H1 (cell line): ENCODE measurements around the gene RABL3. TPM values are rescaled to one million over a fixed set of nuclear protein-coding genes. Genes with fewer than 3 reads are reported as not detected.

ENCODE experiments used
- CTCF ChIA-PET: fragments of 300-600 bp; sonication (Branson Sonifier 250); formaldehyde crosslinking; loops from one replicate; lab custom pipeline; 2021; ENCODE audit not compliant: partially characterized antibody; lab: Charles Lee
- POLR2A ChIA-PET: fragments of 300-600 bp; sonication (Branson Sonifier 250); formaldehyde crosslinking; loops from one replicate; lab custom pipeline; 2021; ENCODE audit warnings: inconsistent platforms; ENCODE audit not compliant: partially characterized antibody; lab: Charles Lee
- DNase-seq, 2 experiments: peaks; one replicate each; pipeline versions ENCODE4 v3.0.0 to v3.0.0-alpha.2; 2010 to 2022; ENCODE audit warnings: low spot score in 2 of 2, low read depth in 1 of 2, mixed read lengths in 1 of 2
- FAIRE-seq: peaks from 2 replicates; lab custom pipeline; 2011; peaks lifted over from hg19 to GRCh38; lab: Jason Lieb, UNC
- H2AFZ ChIP-seq: 2 replicates; pipeline ENCODE4 v1.8.1; 2012; ENCODE audit warnings: low read length, inconsistent platforms
- H2AK5ac ChIP-seq: 2 replicates; pipeline ENCODE4 v1.6.1; 2013; ENCODE audit warnings: low read depth, low read length
- H2BK120ac ChIP-seq: replicated peaks from 2 replicates; pipeline ENCODE3; 2013; ENCODE audit warnings: low read depth, low read length, inconsistent platforms
- H2BK12ac ChIP-seq: 2 replicates; pipeline ENCODE4 v1.6.1; 2013; ENCODE audit warnings: low read depth, low read length
- H2BK15ac ChIP-seq: 2 replicates; pipeline ENCODE4 v1.6.1; 2013; ENCODE audit warnings: low read length
- H2BK20ac ChIP-seq: 2 replicates; pipeline ENCODE4 v1.6.1; 2013; ENCODE audit warnings: low read length
- H2BK5ac ChIP-seq: 2 replicates; pipeline ENCODE4 v1.6.1; 2013; ENCODE audit warnings: low read depth, low read length
- H3K14ac ChIP-seq: 2 replicates; pipeline ENCODE4 v1.6.1; 2013; ENCODE audit warnings: inconsistent platforms; ENCODE audit not compliant: insufficient read length
- H3K18ac ChIP-seq: 2 replicates; pipeline ENCODE4 v1.6.1; 2013; ENCODE audit warnings: low read length; ENCODE audit errors: extremely low read depth
- H3K23ac ChIP-seq: 2 replicates; pipeline ENCODE4 v1.6.1; 2013; ENCODE audit warnings: inconsistent platforms; ENCODE audit not compliant: insufficient read length
- H3K23me2 ChIP-seq: 2 replicates; pipeline ENCODE4 v1.6.1; 2013; ENCODE audit warnings: low read depth, low read length
- H3K27ac ChIP-seq: 2 replicates; pipeline ENCODE4 v1.6.1; 2011; ENCODE audit warnings: low read depth, low read length, inconsistent platforms
- H3K27me3 ChIP-seq, 4 experiments: replicated peaks in 1 of 4; 1 replicate in 1 of 4; 2 replicates in 3 of 4; pipeline versions ENCODE4 v1.6.1 to v1.8.1; 2011 to 2013; ENCODE audit warnings: low read length in 3 of 4, mild to moderate bottlenecking in 3 of 4, inconsistent platforms in 2 of 4, mixed read lengths in 2 of 4, moderate library complexity in 1 of 4; ENCODE audit not compliant: control insufficient read depth in 3 of 4, insufficient read depth in 3 of 4; ENCODE audit errors: extremely low read depth in 1 of 4
- H3K36me3 ChIP-seq, 4 experiments: 2 replicates each; pipeline versions ENCODE4 v1.6.1 to v1.8.1; 2011 to 2013; ENCODE audit warnings: mild to moderate bottlenecking in 4 of 4, low read length in 3 of 4, moderate library complexity in 2 of 4, control low read depth in 1 of 4, inconsistent platforms in 1 of 4; ENCODE audit not compliant: insufficient read depth in 4 of 4, control insufficient read depth in 2 of 4
- H3K4ac ChIP-seq: replicated peaks from 2 replicates; pipeline ENCODE3; 2013; ENCODE audit warnings: low read length, low read depth, mixed read lengths, inconsistent platforms; ENCODE audit not compliant: insufficient read length
- H3K4me1 ChIP-seq, 4 experiments: replicated peaks in 1 of 4; 1 replicate in 1 of 4; 2 replicates in 3 of 4; pipeline versions ENCODE4 v1.6.1 to v1.8.1; 2011 to 2013; ENCODE audit warnings: low read length in 3 of 4, inconsistent platforms in 2 of 4, mixed read lengths in 1 of 4; ENCODE audit not compliant: insufficient read depth in 4 of 4, control insufficient read depth in 3 of 4
- H3K4me2 ChIP-seq, 2 experiments: 2 replicates each; pipeline versions ENCODE4 v1.6.1 to v1.8.1; 2011 to 2013; ENCODE audit warnings: low read depth in 2 of 2, low read length in 2 of 2, control low read depth in 1 of 2, inconsistent platforms in 1 of 2, mild to moderate bottlenecking in 1 of 2; ENCODE audit not compliant: insufficient read depth in 1 of 2
- H3K4me3 ChIP-seq, 4 experiments: fragments of 200-600, 300-600 bp in 1 of 4; sonication (generic), shearing (Covaris generic), sonication (Bioruptor Twin) in 1 of 4; 2 replicates each; pipeline versions ENCODE4 v1.5.1 to v1.8.1; 2011 to 2016; ENCODE audit warnings: low read length in 4 of 4, low read depth in 3 of 4, control low read depth in 2 of 4, inconsistent platforms in 2 of 4, mild to moderate bottlenecking in 2 of 4, mixed read lengths in 1 of 4, moderate library complexity in 1 of 4; ENCODE audit not compliant: insufficient read depth in 2 of 4; ENCODE audit errors: extremely low read depth in 1 of 4
- H3K56ac ChIP-seq: replicated peaks from 2 replicates; pipeline ENCODE3; 2013; ENCODE audit warnings: low read depth, mild to moderate bottlenecking, mixed read lengths, low read length, inconsistent platforms; ENCODE audit not compliant: insufficient read length
- H3K79me1 ChIP-seq: 2 replicates; pipeline ENCODE4 v1.6.1; 2013; ENCODE audit warnings: low read depth, low read length, control low read depth
- H3K79me2 ChIP-seq, 2 experiments: 2 replicates each; pipeline versions ENCODE4 v1.6.1 to v1.8.1; 2012 to 2013; ENCODE audit warnings: low read length in 2 of 2, mild to moderate bottlenecking in 2 of 2, inconsistent platforms in 1 of 2; ENCODE audit not compliant: insufficient read depth in 2 of 2, control insufficient read depth in 1 of 2
- H3K9ac ChIP-seq, 4 experiments: replicated peaks in 1 of 4; 1 replicate in 1 of 4; 2 replicates in 3 of 4; pipeline versions ENCODE4 v1.6.1 to v1.8.1; 2011 to 2013; ENCODE audit warnings: low read depth in 3 of 4, low read length in 3 of 4, control low read depth in 2 of 4, mild to moderate bottlenecking in 2 of 4, moderate library complexity in 2 of 4, inconsistent platforms in 1 of 4; ENCODE audit errors: extremely low read depth in 1 of 4
- H3K9me3 ChIP-seq, 2 experiments: 2 replicates each; pipeline versions ENCODE4 v1.6.1 to v1.8.1; 2012 to 2013; ENCODE audit warnings: mild to moderate bottlenecking in 2 of 2, moderate library complexity in 2 of 2, control low read depth in 1 of 2, inconsistent platforms in 1 of 2, low read depth in 1 of 2, low read length in 1 of 2, mixed read lengths in 1 of 2; ENCODE audit not compliant: insufficient read depth in 2 of 2
- H4K20me1 ChIP-seq, 2 experiments: replicated peaks in 1 of 2; 2 replicates each; pipeline versions ENCODE3 to v1.8.1; 2011 to 2013; ENCODE audit warnings: inconsistent platforms in 2 of 2, low read length in 2 of 2, mild to moderate bottlenecking in 1 of 2; ENCODE audit not compliant: insufficient read depth in 2 of 2, control insufficient read depth in 1 of 2
- H4K5ac ChIP-seq: 2 replicates; pipeline ENCODE4 v1.6.1; 2013; ENCODE audit warnings: low read length, low read depth, mixed read lengths, inconsistent platforms; ENCODE audit not compliant: insufficient read length
- H4K8ac ChIP-seq: 2 replicates; pipeline ENCODE4 v1.8.0; 2013; ENCODE audit warnings: mild to moderate bottlenecking, moderate library complexity, low read length, inconsistent platforms; ENCODE audit not compliant: insufficient read depth; ENCODE audit errors: extremely low read depth
- H4K91ac ChIP-seq: replicated peaks from 2 replicates; pipeline ENCODE3; 2013; ENCODE audit warnings: low read length, mixed read lengths, inconsistent platforms; ENCODE audit not compliant: insufficient read length
- HDAC2 ChIP-seq, 2 experiments: fragments of 300-600 bp in 1 of 2; sonication (generic) in 1 of 2; IDR thresholded peaks; 2 replicates each; pipeline ENCODE4 v1.6.1; 2011 to 2012; ENCODE audit warnings: low read depth in 2 of 2, low read length in 2 of 2, mild to moderate bottlenecking in 2 of 2, moderate library complexity in 2 of 2, borderline replicate concordance in 1 of 2, inconsistent platforms in 1 of 2
- KDM4A ChIP-seq: IDR thresholded peaks from one replicate; pipeline ENCODE4 v1.7.1; 2012; ENCODE audit warnings: low read depth, mild to moderate bottlenecking, moderate library complexity, low read length, inconsistent platforms; ENCODE audit not compliant: severe bottlenecking
- RAD21 ChIP-seq, 2 experiments: IDR thresholded peaks in 1 of 2; conservative IDR thresholded peaks in 1 of 2; 2 replicates each; pipeline ENCODE4 v1.6.1; 2011; ENCODE audit warnings: low read depth in 2 of 2, low read length in 2 of 2, improper control_type of control experiment in 1 of 2, inconsistent platforms in 1 of 2, mild to moderate bottlenecking in 1 of 2, moderate library complexity in 1 of 2
- SIRT6 ChIP-seq: IDR thresholded peaks from one replicate; pipeline ENCODE4 v1.7.1; 2012; ENCODE audit warnings: low read length, inconsistent platforms
- SP2 ChIP-seq: IDR thresholded peaks from 2 replicates; pipeline ENCODE4 v1.6.1; 2012; ENCODE audit warnings: mild to moderate bottlenecking, low read length, inconsistent platforms
- polyA plus RNA-seq, 7 experiments: library from polyadenylated mRNA; depleted of rRNA in 3 of 7; stranded (reverse) in 5 of 7; unstranded in 2 of 7; fragments of >200 nt in 5 of 7; fragments of 200-250 nt in 2 of 7; gene quantifications; 1 replicate in 5 of 7; 2 replicates in 1 of 7; 4 replicates in 1 of 7; pipeline versions ENCODE4 v1.2.1 to v1.2.3, GENCODE V29; 2011 to 2013; ENCODE audit warnings: missing spikeins in 2 of 7, mixed read lengths in 2 of 7
- total RNA-seq: library from RNA; stranded (reverse); fragmentation: NEBNext Ultra II Directional; extraction: Animal tissue kit (Norgen Biotek cat#: 25700); gene quantifications from 2 replicates; pipeline ENCODE4 v1.2.1, GENCODE V29; 2021
- TF ChIP-seq, protein P1 (sequence below): IDR thresholded peaks from 2 replicates; pipeline ENCODE4 v1.6.1; 2011; ENCODE audit warnings: low read depth, mild to moderate bottlenecking, low read length; ENCODE audit not compliant: insufficient read depth

The RABL3 gene
- total and polyA plus RNA-seq, 2 of the 8 experiments (the other 6 are each of a cell fraction or from before 2014, with no cell fraction given): 4.4 to 19.2 TPM

DNA sequence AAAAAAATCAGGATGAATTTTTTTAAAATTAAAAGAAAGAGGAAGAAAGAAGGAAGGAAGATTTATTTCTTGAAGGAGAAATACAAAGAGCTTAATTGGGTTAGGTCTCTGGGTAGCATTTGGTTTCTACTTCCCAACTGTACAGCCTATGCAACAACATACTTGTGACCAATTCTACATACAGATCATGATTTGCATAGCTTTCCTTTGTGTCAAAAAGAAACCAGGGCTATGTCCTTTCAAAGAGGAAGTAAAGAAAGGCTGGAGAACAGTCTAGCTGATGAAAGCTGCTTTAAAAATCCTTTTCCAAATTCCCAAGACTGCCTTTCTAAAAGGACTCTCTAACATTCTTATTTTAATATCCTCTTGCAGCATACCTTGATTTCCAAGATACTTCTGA is 54.2 kb downstream of the RABL3 start:
- Histone ChIP-seq H3K27me3 (no peaks in the 10 kb centered on the region), H3K79me1 (no peaks in the 10 kb centered on the region), H3K4me3 (no peak overlapping the region), H2BK15ac (no peak overlapping the region), H4K8ac (no peak overlapping the region), H3K4ac (no peak overlapping the region), H4K91ac (no peak overlapping the region), H2BK120ac (no peak overlapping the region), H3K56ac (no peak overlapping the region), H2BK5ac (no peak overlapping the region), H3K23me2 (no peaks in the 10 kb centered on the region), H4K5ac (no peak overlapping the region), H3K27ac (no peak overlapping the region), H3K18ac (no peak overlapping the region), H3K4me1 (peaks cover 0 to 2% (median 0%) of the 10 kb centered on the region in 4 experiments; a peak in 2 of 7 replicates), H3K14ac (no peak overlapping the region), H2BK12ac (no peak overlapping the region), H4K20me1 (no peaks in the 10 kb centered on the region), H2AK5ac (no peak overlapping the region), H3K23ac (no peak overlapping the region), H3K36me3 (no peaks in the 10 kb centered on the region), H3K9me3 (no peaks in the 10 kb centered on the region), H3K4me2 (no peak overlapping the region), H2AFZ (no peak overlapping the region), H3K79me2 (no peaks in the 10 kb centered on the region), H2BK20ac (no peak overlapping the region), H3K9ac (no peak overlapping the region)
- CTCF ChIA-PET: interaction anchor here (0.6 kb wide), 1 partner anchor 27 kb away, joined by 3 read pairs; no protein-coding TSS in a partner anchor
- DNase-seq (no peak), FAIRE-seq (no peak)
- POLR2A ChIA-PET: interaction anchor here (1.3 kb wide), 1 partner anchor 27 kb away, joined by 4 read pairs; no protein-coding TSS in a partner anchor
- no peak for TF ChIP-seq SIRT6
- TF ChIP-seq HDAC2 (IDR thresholded peaks at IDR 0.05; ENCODE audit: borderline replicate concordance in 1 of 2, low read depth in 2 of 2, low read length in 2 of 2): no peak
- TF ChIP-seq, protein P1, sequence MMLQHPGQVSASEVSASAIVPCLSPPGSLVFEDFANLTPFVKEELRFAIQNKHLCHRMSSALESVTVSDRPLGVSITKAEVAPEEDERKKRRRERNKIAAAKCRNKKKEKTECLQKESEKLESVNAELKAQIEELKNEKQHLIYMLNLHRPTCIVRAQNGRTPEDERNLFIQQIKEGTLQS: no peak
- TF ChIP-seq SP2: no peak
- no peak for TF ChIP-seq RAD21 (IDR thresholded peaks at IDR 0.05 in 1 of 2, conservative IDR thresholded peaks at IDR 0.05 in 1 of 2; ENCODE audit: low read depth in 2 of 2, low read length in 2 of 2)
- TF ChIP-seq KDM4A: no peak
